HepG2 (cell line): Measurements from ENCODE around the gene CUL4B. TPM values are rescaled to one million over a fixed set of nuclear protein-coding genes. Genes with fewer than 3 reads are reported as not detected.

Experiments
- ATF5 ChIP-seq: sonication (generic); formaldehyde crosslinking; IDR thresholded peaks from 2 replicates; pipeline ENCODE4 v1.4.0; 2020; ENCODE audit warnings: mild to moderate bottlenecking, low read depth, missing genetic modification reagents
- ERF ChIP-seq: IDR thresholded peaks from 2 replicates; pipeline ENCODE4 v1.6.1; 2018; ENCODE audit warnings: missing biosample characterization, missing genetic modification reagents
- KAT2B ChIP-seq: fragments of 150-350 bp; IDR thresholded peaks from 2 replicates; pipeline ENCODE4 v1.6.1; 2014; ENCODE audit warnings: low read depth, low read length, borderline replicate concordance
- KDM5A ChIP-seq: fragments of 200-600 bp; sonication (generic); IDR thresholded peaks from 2 replicates; pipeline ENCODE4 v1.7.0; 2018; ENCODE audit warnings: antibody characterized with exemption, mild to moderate bottlenecking, low read length, borderline replicate concordance
- MAF1 ChIP-seq: sonication (generic); formaldehyde crosslinking; IDR thresholded peaks from 2 replicates; pipeline ENCODE4 v1.5.0; 2020; ENCODE audit warnings: missing genetic modification reagents, borderline replicate concordance
- MLXIP ChIP-seq: sonication (generic); formaldehyde crosslinking; IDR thresholded peaks from 2 replicates; pipeline ENCODE4 v1.9.0; 2021; ENCODE audit warnings: missing genetic modification reagents, borderline replicate concordance
- MYC ChIP-seq: sonication (generic); formaldehyde crosslinking; IDR thresholded peaks from 2 replicates; pipeline ENCODE4 v1.9.0; 2021; ENCODE audit warnings: missing genetic modification reagents, borderline replicate concordance
- MYPOP ChIP-seq: sonication (generic); formaldehyde crosslinking; IDR thresholded peaks from 2 replicates; pipeline ENCODE4 v1.8.1; 2023; ENCODE audit warnings: mild to moderate bottlenecking, moderate library complexity, missing genetic modification reagents
- NFRKB ChIP-seq: fragments of 450-650 bp; IDR thresholded peaks from 2 replicates; pipeline ENCODE4 v1.6.1; 2017
- NPAS2 ChIP-seq: sonication (generic); formaldehyde crosslinking; IDR thresholded peaks from 2 replicates; pipeline ENCODE4 v1.8.0; 2022; ENCODE audit warnings: mild to moderate bottlenecking, missing genetic modification reagents, borderline replicate concordance
- PAF1 ChIP-seq: IDR thresholded peaks from 2 replicates; pipeline ENCODE4 v1.6.1; 2016; ENCODE audit warnings: missing genetic modification reagents, missing compliant biosample characterization
- PHB2 ChIP-seq: fragments of 450-650 bp; IDR thresholded peaks from 2 replicates; pipeline ENCODE4 v1.6.1; 2018; ENCODE audit not compliant: partially characterized antibody
- POLR2G ChIP-seq: fragments of 200-400 bp; formaldehyde crosslinking; IDR thresholded peaks from 2 replicates; pipeline ENCODE4 v1.6.1; 2018; ENCODE audit warnings: mild to moderate bottlenecking, low read depth, low read length, moderate library complexity
- TRAFD1 ChIP-seq: sonication (generic); formaldehyde crosslinking; IDR thresholded peaks from 2 replicates; pipeline ENCODE4 v1.5.1; 2020; ENCODE audit warnings: missing genetic modification reagents, mild to moderate bottlenecking, borderline replicate concordance
- ZFP90 ChIP-seq: sonication (generic); formaldehyde crosslinking; IDR thresholded peaks from 2 replicates; pipeline ENCODE4 v1.8.0; 2022; ENCODE audit warnings: missing genetic modification reagents, mild to moderate bottlenecking, inconsistent platforms, borderline replicate concordance
- ZMYM2 ChIP-seq: sonication (generic); formaldehyde crosslinking; IDR thresholded peaks from 2 replicates; pipeline ENCODE4 v1.8.0; 2022; ENCODE audit warnings: mild to moderate bottlenecking, missing genetic modification reagents
- ZNF121 ChIP-seq: sonication (generic); formaldehyde crosslinking; IDR thresholded peaks from 2 replicates; pipeline ENCODE4 v1.5.0; 2020; ENCODE audit warnings: mild to moderate bottlenecking, missing genetic modification reagents
- ZNF225 ChIP-seq: sonication (generic); formaldehyde crosslinking; IDR thresholded peaks from 2 replicates; pipeline ENCODE4 v1.4.0; 2020; ENCODE audit warnings: mild to moderate bottlenecking, missing genetic modification reagents
- ZNF256 ChIP-seq: sonication (generic); formaldehyde crosslinking; conservative IDR thresholded peaks from 2 replicates; pipeline ENCODE4 v1.4.0; 2020; ENCODE audit warnings: missing genetic modification reagents
- ZNF331 ChIP-seq: sonication (generic); formaldehyde crosslinking; IDR thresholded peaks from 2 replicates; pipeline ENCODE4 v1.4.0; 2020; ENCODE audit warnings: missing genetic modification reagents
- ZNF432 ChIP-seq: sonication (generic); formaldehyde crosslinking; IDR thresholded peaks from 2 replicates; pipeline ENCODE4 v1.5.0; 2020; ENCODE audit warnings: missing genetic modification reagents, mild to moderate bottlenecking, borderline replicate concordance
- ZNF607 ChIP-seq: sonication (generic); formaldehyde crosslinking; IDR thresholded peaks from 2 replicates; pipeline ENCODE4 v1.5.1; 2020; ENCODE audit warnings: missing genetic modification reagents, mild to moderate bottlenecking, borderline replicate concordance
- ZNF652 ChIP-seq: IDR thresholded peaks from 2 replicates; pipeline ENCODE4 v1.6.1; 2016; ENCODE audit warnings: low read depth, borderline replicate concordance
- ZNF790 ChIP-seq: sonication (generic); formaldehyde crosslinking; IDR thresholded peaks from 2 replicates; pipeline ENCODE4 v1.8.0; 2022; ENCODE audit warnings: missing genetic modification reagents, mild to moderate bottlenecking, borderline replicate concordance
- polyA plus RNA-seq, 8 experiments: library from polyadenylated mRNA; depleted of rRNA in 3 of 8; stranded (reverse) in 7 of 8; unstranded in 1 of 8; fragments of >200 nt; fragmentation: Illumina TruSeq in 4 of 8; extraction: Trizol in 4 of 8; gene quantifications; 2 replicates each; pipeline versions ENCODE4 v1.2.1 to v1.2.3, GENCODE V29; 2011 to 2016; ENCODE audit warnings: low read depth in 4 of 8, missing spikeins in 1 of 8, mixed read lengths in 1 of 8; ENCODE audit not compliant: insufficient read depth in 1 of 8
- total RNA-seq, 5 experiments: library from RNA; depleted of rRNA; stranded (reverse); fragments of >200 nt; fragmentation: Illumina TruSeq; extraction: Trizol; gene quantifications; 2 replicates each; pipeline ENCODE4 v1.2.3, GENCODE V29; 2016; ENCODE audit warnings: low read depth in 1 of 5

The CUL4B gene
- total and polyA plus RNA-seq, 2 of the 13 experiments (the other 11 are each of a cell fraction or from before 2014, with no cell fraction given): 21.6 to 28.5 TPM

- TF ChIP-seq MLXIP (no peak), ZNF121 (CRISPR knock-in tag) (0 out of 2 replicates have a peak, but pooled peaks have one; percentile 42), ZNF607 (CRISPR knock-in tag) (peak; percentile 36; the same call in 1 of the 2 replicates), ZNF331 (no peak; the same call in 1 of the 2 replicates), KDM5A (no peak), ZNF432 (CRISPR knock-in tag) (no peak), ZNF652 (no peak), ERF (no peak), PHB2 (no peak), NFRKB (no peak), ZNF790 (CRISPR knock-in tag) (no peak), POLR2G (no peak), MAF1 (CRISPR knock-in tag) (no peak), KAT2B (no peak), MYC (CRISPR knock-in tag) (peak; percentile 74; the same call in 1 of the 2 replicates), ZFP90 (CRISPR knock-in tag) (no peak; the same call in 1 of the 2 replicates), NPAS2 (no peak), TRAFD1 (CRISPR knock-in tag) (no peak), MYPOP (peak; percentile 70; the same call in 1 of the 2 replicates), ZNF256 (CRISPR knock-in tag) (no peak), PAF1 (no peak), ZNF225 (CRISPR knock-in tag) (no peak), ATF5 (CRISPR knock-in tag) (no peak), ZMYM2 (CRISPR knock-in tag) (0 out of 2 replicates have a peak, but pooled peaks have one; percentile 48)
Observed at GRCh38 chrX:120485638-120486520, 74.9 kb downstream of the CUL4B start (continued).
